ENCODE data around the gene AFAP1.
"Not testable (repeated sequence)": the region's sequence is repeated elsewhere in the genome, so short reads cannot be mapped to it uniquely, and the experiment has no call there.

The AFAP1 gene

DNA sequence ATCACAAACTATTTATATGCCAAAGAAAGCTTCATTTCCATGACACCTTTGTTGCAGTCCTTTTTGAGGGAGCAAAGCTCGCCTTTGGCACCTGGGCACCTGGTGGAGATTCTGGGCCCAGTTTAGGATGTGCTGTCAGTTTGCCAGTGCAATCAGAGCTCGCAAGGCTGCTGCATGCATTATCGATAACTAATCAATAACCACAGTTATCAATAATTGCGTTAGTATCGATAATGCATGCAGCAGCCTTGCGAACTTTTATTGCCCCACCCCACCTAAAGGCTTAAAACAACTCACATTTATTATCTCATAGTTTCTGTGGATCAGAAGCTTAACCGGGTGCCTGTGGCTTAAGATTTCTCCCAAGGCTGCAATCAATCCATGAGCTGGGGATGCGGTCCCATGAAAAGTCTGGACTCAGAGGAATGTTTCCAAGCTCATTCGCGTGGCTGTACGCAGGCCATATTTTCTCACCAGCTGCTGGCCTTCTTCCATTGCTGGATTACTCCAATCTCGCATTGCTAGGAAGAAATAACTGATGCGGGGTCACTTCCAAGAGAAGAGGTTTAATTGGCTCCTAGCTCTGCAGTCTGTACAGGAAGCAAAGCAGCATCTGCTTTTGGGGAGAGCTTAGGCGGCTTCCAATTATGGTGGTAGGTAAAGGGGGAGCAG, 6.2 kb upstream of the AFAP1 start:
- no peak for DNase-seq (ENCODE audit: low spot score)

DNA sequence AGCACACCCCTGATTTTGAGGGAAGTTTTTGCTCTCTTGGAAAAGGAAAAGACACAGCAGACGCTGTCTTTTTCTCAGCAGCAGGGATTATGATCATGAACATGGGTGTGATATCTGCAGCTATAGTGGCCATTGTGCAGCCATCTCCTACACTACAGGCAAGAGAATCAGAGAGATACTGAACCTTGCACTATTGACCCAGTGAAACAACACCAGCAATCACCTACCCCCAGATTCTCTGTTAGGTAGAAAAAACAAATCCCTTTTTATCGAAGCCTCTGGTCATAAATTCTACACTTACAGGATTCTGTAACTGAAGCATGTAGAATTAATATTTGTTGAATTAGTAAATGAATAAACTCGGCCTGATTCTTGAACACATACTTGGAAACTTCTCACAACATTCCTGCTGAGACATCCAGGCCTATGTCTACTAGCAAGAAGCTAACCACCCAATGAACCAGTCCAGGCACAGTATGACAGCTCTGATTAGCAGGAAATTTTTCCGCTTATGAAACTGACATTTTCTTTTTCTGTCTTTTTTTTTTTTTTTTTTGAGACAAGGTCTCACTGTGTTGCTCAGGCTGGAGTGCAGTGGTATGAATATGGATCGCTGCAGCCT, 5.0 kb upstream of the AFAP1 start:
- no peak for DNase-seq (ENCODE audit: low spot score)

DNA sequence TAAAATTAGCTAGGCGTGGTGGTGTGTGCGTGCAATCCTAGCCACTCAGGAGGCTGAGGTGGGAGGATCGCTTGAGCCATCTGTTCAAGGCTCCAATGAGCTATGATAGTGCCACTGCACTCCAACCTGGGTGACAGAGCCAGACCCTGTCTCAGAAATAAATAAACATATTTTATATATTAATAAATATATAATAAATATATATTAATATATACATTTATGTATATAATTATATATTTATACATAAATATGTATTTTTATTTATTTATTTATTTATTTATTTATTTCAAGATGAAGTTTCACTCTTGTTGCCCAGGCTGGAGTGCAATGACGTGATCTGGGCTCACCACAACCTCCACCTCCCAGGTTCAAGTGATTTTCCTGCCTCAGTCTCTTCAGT, 4.0 kb upstream of the AFAP1 start:
- DNase-seq (ENCODE audit: low spot score) = not testable (repeated sequence)

DNA sequence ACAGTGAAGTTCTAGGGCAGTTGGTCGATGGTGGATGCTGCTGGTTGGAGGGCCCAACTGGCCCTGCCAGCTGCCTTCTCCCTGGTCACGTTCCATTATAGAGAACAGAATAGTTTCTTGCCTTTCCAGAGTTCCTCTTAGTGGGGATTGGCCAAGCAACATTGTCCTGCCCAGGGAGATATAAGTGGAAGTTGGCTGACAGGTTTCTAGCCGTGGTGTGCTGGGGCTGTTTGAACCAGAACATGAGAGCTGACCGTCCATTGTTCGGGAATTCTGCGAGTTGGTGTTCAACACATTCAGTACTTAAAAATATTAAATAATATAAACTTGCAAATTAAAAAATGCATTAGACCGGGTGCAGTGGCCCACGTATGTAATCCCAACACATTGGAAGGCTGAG, 3.5 kb upstream of the AFAP1 start:
- no peak for DNase-seq (ENCODE audit: low spot score)

DNA sequence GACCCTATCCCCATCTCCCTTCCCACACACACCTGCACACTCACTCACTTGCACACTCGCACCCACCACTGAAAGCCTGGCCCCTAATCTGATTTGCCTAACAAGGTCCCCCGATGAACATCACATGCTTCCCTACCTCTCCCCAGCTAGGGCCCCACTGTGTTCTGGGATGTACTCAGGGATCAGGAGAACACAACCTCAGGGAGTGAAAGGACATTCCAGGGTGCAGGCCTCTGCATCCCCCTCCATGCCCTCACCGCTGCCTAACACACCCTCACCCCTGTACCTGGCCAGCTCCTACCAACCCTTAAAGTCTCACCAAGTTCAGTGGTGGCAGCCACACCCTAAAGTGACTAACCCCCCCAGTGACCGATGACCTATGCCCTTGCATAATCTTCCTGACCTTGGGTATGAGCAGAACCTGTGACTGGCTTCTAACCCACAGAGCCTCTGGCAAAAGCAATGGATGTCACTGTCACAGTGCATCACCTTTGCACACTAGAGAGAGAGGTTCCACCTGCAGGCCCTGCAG, 2.4 kb upstream of the AFAP1 start:
- DNase-seq (ENCODE audit: low spot score) = no peak

DNA sequence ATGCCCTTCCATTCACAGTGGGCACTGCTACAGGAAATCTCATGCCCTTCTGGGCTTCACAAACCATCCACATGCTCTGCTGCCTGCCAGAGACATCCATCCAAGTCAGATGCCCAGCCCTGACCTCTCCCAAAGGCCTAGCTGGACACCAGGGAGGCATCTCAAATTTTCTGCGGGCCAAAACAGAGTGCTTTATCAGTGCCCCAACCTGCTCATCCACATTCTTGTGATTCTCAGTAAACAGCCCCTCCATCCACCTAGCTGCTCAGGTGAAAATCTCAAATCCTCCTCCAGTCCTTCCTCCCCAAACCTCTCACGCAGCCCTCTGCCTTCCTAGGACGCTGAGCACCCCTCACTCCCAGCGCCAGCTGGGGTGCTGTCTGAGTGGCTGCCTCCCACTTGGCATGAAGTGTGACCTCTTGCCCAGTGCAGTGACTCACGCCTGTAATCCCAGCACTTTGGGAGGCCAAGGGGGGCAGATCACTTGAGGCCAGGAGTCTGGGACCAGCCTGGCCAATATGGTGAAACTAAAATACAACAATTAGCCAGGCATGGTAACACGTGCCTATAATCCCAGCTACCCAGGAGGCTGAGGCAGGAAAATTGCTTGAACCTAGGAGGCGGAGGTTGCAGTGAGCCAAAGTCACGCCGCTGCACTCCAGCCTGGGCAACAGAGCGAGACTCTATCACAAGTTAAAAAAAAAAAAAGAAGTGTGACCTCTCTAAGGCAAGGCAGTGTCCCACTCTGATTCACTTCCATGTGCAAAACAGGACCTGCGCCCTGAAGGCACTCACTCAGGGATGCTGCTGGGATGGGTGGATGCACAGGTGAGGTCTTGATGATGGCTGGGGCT, 1.7 kb upstream of the AFAP1 start:
- DNase-seq (ENCODE audit: low spot score) = no peak

DNA sequence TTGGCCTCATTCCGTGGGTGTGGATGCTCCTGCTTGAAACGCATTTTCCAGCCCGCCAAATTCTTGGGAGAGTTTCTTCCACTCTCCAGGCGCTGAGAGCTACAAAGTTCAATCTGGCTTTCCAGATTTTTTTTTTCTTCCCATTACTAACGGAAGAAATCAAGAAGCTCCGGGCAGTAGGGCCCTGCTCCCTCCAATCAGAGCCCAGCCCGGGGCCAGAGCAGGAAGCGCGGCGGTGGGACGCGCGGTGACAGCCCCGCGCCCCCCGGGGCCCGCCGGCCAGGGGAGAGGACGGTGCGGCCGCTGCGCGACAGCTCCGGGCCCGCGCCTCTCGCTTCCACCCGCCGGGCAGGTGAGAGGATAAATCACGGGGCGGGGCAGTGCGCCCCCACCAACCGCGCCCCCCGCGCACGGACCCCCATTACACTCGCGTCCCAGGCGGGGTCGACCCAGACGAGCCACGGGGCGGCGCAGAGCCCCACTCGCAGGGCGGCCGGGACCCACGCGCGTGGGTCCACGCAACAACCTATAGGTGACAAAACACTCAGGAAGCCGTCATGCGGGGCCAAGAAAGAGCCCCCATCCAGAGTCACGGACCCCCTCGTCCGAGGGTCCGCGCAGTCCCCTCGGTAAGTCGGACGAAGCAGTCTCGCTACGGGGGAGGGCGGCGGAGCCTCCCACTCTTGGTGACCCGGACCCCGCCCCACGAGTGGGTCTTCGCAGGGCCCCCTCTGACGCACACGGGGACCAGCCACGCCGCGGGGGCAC, 868 bp downstream of the AFAP1 start:
- DNase-seq (ENCODE audit: low spot score) = no peak

DNA sequence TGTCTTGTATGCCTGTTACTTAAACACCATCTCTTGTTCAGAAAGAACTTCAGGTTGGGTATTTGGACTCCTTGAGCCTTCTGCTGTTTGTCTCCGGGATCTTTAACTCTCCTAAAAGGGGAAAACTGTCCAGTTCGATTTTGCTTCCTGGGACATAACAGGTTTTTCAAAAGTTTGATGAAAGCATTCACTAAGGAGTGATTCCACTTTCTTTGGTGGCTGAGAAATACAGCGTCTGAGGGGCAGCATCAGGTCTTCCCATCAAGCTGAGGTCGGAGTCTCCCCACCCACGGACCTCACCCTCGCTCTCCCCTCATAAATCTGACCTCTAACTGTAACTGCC, 1.4 kb downstream of the AFAP1 start:
- no peak for DNase-seq (ENCODE audit: low spot score)

DNA sequence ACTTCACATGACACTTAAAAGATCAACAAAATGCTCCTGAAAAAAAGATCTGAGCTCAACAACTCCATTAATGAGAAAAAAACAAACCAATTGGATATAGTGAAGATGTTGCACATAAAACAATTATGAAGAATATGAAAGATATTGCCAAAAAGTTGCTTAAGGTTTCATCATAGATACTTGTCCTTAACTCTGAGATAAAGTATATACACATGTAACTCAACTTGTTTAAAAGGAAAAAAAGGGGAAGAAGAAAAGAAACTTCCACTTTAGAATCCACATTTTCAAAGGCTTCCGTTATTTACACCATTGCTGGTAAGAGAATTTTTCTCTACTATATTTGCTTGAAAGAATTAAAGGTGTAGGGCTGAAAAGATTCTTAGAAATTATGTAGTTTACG, 2.7 kb downstream of the AFAP1 start:
- DNase-seq (ENCODE audit: low spot score) = no peak

DNA sequence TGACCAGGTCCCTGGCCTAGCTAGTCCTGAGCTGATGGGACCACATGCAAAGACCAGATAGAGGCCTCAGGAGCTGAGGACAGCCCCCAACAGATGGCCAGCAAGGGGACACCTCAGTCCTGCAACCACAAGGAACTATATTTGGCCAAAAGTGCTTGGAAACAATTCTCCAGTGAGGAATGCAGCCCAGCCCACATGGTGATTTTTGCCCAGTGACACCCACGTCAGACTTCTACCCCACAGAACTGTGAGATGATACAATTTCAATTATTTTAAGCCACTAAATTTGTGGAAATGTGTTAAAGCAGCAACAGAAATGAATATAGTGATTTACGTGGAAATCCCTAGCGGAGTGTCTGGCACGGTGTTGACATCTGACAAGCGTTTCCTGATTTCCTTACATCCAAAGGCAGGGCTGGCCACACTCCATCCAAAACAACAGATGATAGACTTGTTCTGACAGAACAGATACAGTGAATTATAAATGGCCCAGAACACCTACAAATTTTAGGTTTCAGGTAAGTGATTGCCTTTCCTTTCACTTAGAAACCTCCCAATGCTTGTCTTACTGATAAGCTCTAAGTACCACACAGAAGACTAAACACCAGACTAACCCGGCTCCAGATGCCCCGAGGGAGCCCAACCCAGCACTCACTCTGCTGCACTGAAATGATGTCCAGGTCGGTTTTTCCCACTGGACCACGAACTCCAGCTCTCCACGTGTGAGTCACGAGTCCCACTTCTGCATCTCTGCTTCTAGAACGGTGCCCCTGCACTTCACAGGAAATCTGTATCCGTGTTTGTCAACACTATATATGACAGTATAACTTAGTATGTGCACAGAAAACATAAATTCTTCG, 5.8 kb downstream of the AFAP1 start:
- DNase-seq (ENCODE audit: low spot score) = no peak

DNA sequence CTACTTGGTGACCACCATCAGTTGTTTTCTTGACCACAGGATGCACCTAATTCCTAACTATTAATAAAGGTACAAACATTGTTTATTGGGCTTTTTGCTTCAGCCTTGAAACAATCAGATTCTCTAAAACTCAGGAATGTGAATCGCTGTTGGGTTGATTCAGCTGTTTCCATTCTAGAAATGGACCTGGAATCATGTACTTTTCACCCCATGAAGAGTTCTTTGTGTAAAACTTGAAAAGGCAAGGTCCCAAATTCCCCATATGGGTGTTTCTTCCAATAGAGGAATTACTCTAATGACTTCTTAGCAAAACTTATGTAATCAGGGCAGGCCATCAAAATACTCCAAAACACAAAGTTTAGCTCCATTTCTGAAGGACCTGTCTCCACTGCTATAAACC, 7.4 kb downstream of the AFAP1 start:
- no peak for DNase-seq (ENCODE audit: low spot score)

DNA sequence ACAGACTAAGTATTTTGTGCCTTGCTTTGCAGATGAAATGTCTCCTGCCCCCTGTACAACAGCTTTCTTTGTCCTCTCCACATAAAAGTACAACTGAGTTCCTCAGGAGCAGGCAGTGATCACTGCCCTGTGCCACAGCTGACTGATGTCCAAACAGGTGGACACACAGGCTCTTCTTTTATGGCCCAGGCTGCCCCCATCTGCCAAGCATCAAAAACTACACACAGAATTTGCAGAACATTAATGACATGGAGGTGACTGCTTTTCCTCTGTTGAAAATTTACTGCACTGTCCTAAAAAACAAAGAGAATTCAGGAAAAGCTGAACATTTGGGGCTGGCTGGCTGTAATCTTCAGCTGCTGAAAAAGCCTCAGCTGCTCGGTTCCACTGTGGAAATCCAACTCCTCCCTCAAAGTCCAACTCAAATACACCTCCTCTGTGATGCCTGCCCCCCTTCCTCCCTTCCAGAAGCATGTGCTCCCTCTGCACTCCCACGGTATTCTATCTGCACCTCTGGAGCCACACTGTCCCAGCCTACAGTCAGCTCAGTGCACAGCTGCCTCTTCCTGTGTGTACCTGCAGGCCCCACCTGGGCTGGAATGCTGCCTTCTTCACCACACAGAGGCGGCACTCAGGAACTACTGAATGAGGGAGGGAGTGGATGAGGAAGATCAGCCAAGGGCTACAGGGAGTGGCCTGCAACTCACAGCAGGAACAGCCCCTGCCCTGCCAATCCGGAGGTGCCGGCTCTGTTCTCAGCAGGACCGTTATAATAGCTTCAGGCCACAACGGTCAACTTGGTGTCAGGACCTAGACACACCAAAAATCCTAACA, 10.3 kb downstream of the AFAP1 start:
- DNase-seq (ENCODE audit: low spot score) = no peak

DNA sequence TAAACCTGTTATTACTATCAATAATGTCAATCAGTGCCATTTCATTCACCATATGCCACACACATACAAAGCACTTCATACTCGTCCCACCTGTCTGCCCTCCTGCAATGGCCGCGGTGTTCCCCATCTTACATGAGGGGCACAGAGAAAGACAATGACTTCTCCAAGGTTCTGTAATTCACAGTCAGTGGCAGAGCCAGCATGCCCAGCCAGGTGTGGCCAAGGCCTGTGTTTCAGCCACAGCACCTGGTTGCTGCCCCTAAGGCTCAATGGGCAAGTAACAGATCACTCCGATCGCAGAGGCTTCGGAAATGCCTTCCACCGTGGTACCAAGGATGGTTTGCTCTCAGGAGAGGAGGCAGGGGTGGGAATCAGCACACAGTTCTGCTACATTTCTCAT, 10.9 kb downstream of the AFAP1 start:
- no peak for DNase-seq (ENCODE audit: low spot score)

DNA sequence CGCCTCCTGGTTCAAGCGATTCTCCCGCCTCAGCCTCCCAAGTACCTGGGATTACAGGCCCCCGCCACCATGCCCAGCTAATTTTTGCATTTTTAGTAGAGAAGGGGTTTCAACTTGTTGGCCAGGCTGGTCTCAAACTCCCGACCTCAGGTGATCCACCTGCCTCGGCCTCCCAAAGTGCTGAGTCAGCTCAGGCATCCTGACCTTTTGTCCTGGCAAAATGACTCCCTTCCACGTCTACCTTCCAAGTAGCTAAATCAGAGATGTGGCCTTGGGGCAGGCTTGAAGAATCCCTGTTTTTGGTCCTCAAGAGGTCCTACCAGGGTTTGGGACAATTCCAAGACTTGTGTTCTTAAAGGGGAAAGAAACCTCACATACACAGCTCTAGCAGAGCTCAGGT, 12.8 kb downstream of the AFAP1 start:
- no peak for DNase-seq (ENCODE audit: low spot score)

DNA sequence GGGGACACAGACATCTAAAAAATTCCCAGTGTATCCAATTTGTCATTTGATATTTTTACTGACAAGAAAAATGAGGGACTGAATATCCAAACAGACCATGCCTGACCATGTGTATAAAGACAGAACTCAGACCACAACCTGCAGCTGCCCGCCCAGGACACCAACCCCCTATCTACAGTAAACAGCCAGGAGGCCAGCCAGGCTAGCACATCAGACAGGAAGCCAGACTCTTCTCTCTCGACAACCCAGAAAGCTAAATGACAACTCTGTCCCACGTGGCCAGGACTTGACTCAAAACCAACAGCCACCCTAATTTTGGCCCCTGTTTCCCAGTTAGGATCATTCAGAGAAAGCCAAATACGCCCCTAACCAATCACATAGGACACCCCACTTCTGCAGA, 15.1 kb downstream of the AFAP1 start:
- no peak for DNase-seq (ENCODE audit: low spot score)

DNA sequence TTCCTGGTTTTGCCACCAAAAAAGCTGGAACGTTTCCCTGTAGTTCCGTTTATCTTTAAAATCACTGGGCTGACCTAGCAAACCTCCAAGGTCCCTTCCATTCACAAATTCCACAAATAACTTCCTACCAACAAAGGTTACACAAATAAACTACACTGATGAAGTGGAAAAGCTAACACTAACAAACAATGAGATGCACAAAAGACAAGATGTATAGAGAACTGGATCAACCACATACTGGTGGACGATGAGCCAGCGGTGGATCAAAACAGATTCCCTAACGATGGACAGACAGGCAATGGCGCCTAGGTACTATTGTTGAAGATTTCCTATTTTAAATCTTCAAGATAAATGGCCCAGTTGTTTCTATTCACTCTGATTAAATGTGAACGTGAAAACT, 15.5 kb downstream of the AFAP1 start:
- DNase-seq (ENCODE audit: low spot score) = no peak

DNA sequence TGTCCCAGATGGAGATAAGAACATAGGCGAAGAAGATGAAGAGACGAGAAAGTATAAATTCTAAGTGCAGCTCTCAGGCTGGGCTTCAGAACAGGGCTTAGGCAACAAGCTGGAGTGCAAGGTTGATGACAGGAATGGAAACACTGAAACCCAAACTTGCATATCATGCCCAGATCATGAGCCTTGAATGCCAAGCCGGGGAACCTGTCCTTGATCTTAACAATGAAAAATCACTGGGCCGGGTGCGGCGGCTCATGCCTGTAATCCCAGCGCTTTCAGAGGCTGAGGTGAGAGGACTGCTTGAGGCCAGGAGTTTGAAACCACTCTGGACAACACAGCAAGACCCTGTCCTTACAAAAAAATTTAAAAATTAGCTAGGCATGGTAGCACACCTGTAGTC, 17.2 kb downstream of the AFAP1 start:
- DNase-seq (ENCODE audit: low spot score) = no peak

DNA sequence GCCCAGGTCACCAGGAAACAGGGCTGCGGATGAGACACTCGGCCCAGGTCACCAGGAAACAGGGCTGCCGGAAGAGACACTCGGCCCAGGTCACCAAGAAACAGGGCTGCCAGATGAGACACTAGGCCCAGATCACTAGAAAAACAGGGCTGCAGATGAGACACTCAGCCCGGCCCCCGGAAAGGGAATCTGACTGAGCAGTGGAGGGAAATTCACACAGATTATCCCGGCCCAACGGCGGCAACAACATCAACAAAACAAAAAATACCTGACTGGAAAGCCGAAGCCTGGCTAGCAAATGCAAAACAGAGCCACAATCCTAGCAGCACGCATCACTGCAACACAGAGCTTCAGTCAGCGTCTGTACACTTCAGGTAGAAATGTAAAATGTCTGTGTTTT, 20.7 kb downstream of the AFAP1 start:
- DNase-seq (ENCODE audit: low spot score) = no peak

DNA sequence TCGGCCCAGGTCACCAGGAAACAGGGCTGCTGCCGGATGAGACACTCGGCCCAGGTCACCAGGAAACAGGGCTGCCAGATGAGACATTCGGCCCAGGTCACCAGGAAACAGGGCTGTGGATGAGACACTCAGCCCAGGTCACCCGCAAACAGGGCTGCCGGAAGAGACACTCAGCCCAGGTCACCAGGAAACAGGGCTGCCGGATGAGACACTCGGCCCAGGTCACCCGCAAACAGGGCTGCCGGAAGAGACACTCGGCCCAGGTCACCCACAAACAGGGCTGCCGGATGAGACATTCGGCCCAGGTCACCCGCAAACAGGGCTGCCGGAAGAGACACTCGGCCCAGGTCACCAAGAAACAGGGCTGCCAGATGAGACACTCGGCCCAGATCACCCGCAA, 21.5 kb downstream of the AFAP1 start:
- DNase-seq (ENCODE audit: low spot score) = not testable (repeated sequence)

DNA sequence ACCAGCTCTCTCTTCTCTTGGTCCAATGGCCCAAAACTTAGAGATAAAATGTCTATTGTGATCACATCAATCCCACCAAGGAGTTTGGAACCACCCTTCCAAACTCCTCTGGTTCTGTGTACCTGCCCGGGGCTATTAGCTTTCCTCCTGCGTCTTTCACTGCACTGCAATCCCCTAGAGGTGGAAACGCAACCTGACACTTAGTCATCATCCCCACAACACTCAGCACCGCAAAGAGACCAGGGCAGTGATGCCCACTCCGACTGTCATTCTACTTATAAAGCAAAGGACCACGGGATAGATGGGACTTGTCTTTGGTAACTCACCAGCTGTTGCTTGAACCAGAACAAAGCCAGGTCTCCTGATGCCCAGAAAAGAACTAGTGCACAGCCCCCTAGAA, 22.0 kb downstream of the AFAP1 start:
- DNase-seq (ENCODE audit: low spot score) = no peak

DNA sequence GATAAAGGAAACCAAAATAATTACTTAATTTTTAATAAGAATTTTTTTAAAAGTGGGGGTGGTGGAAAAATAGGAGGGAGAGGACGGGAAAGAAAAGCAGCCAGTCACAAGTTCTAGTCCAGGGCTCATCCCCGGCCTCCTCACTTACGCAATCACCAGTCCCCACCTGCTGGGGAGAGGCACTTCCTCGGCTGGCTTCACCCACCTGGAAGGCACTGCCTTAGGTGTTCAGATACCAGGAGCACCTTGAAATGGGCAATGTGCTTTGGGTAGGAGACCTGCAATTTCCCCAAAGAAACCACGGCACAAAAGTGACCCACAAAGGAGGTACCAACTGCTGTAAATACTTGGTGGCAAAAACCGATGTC, 23.8 kb downstream of the AFAP1 start:
- DNase-seq (ENCODE audit: low spot score) = no peak

All from hematopoietic multipotent progenitor cell treated with erythropoietin and hydrocortisone succinate and interleukin-3 and kit ligand, for 17 days (in vitro differentiated cells).